Measurements from ENCODE around the gene DUOX2. TPM values are rescaled to one million over a fixed set of nuclear protein-coding genes. Genes with fewer than 3 reads are reported as not detected.

DUOX2 gene
- total and polyA plus RNA-seq, 2 of the 8 experiments (the other 6 are each of a cell fraction or from before 2014, with no cell fraction given) = 0.08 TPM; not detected in 1

DNA sequence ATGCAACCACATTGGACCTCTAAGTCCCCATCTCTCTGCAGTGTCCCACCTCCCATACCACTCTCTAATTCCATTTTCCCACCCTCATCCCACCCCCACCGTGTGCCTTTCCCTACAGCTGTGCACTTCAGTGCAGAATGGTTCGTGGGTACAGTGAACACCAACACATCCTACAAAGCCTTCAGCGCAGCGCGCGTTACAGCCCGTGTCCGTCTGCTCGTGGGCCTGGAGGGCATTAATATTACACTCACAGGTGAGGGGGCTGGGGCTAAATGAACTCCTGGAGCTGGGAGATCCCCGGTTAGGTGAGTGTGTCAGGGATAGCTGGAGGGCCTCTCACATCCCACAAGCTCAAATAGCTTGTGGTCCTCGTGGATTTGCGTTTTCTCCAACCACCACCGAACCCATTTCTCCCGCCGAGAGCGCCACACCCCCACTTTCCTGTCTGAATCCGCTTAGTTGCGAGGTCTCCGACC is 2.1 kb upstream of the DUOX2 start:
- Histone ChIP-seq H3K9ac (replicated peaks in 1 of 4; ENCODE audit: extremely low read depth in 1 of 4, low read depth in 3 of 4, low read length in 3 of 4) (no peak overlapping the region), H2BK12ac (ENCODE audit: low read depth, low read length) (no peak overlapping the region), H4K5ac (ENCODE audit: insufficient read length, low read depth, low read length) (no peak overlapping the region), H3K4me2 (ENCODE audit: insufficient read depth in 1 of 2, low read depth in 2 of 2, low read length in 2 of 2) (peak overlapping the region; percentile 4 to 65), H3K14ac (ENCODE audit: insufficient read length) (no peak overlapping the region), H3K4ac (replicated peaks; ENCODE audit: insufficient read length, low read depth, low read length) (no peak overlapping the region), H2BK120ac (replicated peaks; ENCODE audit: low read depth, low read length) (no peak overlapping the region), H3K79me1 (ENCODE audit: low read depth, low read length) (no peaks in the 10 kb centered on the region), H3K23ac (ENCODE audit: insufficient read length) (no peak overlapping the region), H3K27ac (ENCODE audit: low read depth, low read length) (no peak overlapping the region), H2BK5ac (ENCODE audit: low read depth, low read length) (no peak overlapping the region), H3K18ac (ENCODE audit: extremely low read depth, low read length) (no peak overlapping the region; the same call in 1 of the 2 replicates), H3K4me1 (replicated peaks in 1 of 4; ENCODE audit: control insufficient read depth in 3 of 4, insufficient read depth in 4 of 4, low read length in 3 of 4) (peaks cover 0 to 31% (median 24%) of the 10 kb centered on the region in 4 experiments; a peak in 6 of 7 replicates), H3K56ac (replicated peaks; ENCODE audit: insufficient read length, low read depth, low read length) (no peak overlapping the region), H4K20me1 (replicated peaks in 1 of 2; ENCODE audit: control insufficient read depth in 1 of 2, insufficient read depth in 2 of 2, low read length in 2 of 2) (peaks cover 21 to 44% of the 10 kb centered on the region in 2 experiments), H4K91ac (replicated peaks; ENCODE audit: insufficient read length, low read length) (no peak overlapping the region), H2BK20ac (ENCODE audit: low read length) (no peak overlapping the region), H2AFZ (ENCODE audit: low read length) (no peak overlapping the region), H3K9me3 (ENCODE audit: insufficient read depth in 2 of 2, low read depth in 1 of 2, low read length in 1 of 2) (no peaks in the 10 kb centered on the region; a peak in 1 of 4 replicates), H3K4me3 (ENCODE audit: extremely low read depth in 1 of 4, insufficient read depth in 2 of 4, low read depth in 3 of 4, low read length in 4 of 4) (peak overlapping the region in 1 of 4 experiments; percentile 54; a peak in 2 of 8 replicates), H2BK15ac (ENCODE audit: low read length) (peak overlapping the region; percentile 61; the same call in 1 of the 2 replicates), H3K36me3 (ENCODE audit: control insufficient read depth in 2 of 4, insufficient read depth in 4 of 4, low read length in 3 of 4) (peaks cover 0 to 7% (median 0%) of the 10 kb centered on the region in 4 experiments; a peak in 1 of 8 replicates), H2AK5ac (ENCODE audit: low read depth, low read length) (no peak overlapping the region), H4K8ac (ENCODE audit: extremely low read depth, insufficient read depth, low read length) (peak overlapping the region; percentile 25; the same call in 1 of the 2 replicates), H3K79me2 (ENCODE audit: control insufficient read depth in 1 of 2, insufficient read depth in 2 of 2, low read length in 2 of 2) (no peaks in the 10 kb centered on the region), H3K27me3 (replicated peaks in 1 of 4; ENCODE audit: control insufficient read depth in 3 of 4, extremely low read depth in 1 of 4, insufficient read depth in 3 of 4, low read length in 3 of 4) (peaks cover 68 to 79% (median 71%) of the 10 kb centered on the region in 4 experiments), H3K23me2 (ENCODE audit: low read depth, low read length) (peaks cover 6% of the 10 kb centered on the region; the same call in 1 of the 2 replicates)
- FAIRE-seq = no peak
- ChIA-PET CTCF (ENCODE audit: partially characterized antibody) (interaction anchor here (0.5 to 5.5 kb wide), 8 partner anchors 9 to 71 kb away, joined by 3 to 45 read pairs (median 5); partner anchors contain the start of genes DUOX1 and DUOXA1), POLR2A (ENCODE audit: partially characterized antibody) (interaction anchor here (1.3 to 1.4 kb wide), 2 partner anchors 18 to 49 kb away, joined by 3 to 4 read pairs; no protein-coding TSS in a partner anchor)
- no peak for DNase-seq (ENCODE audit: low read depth in 1 of 2, low spot score in 2 of 2)
- 20% methylated on average over 17 of the region's 19 CpGs; no CpG with 5 or more reads in 1 of the 2 experiments for WGBS, 2 experiments (ENCODE audit: extremely low coverage in 1 of 2, insufficient coverage in 1 of 2, insufficient read length in 1 of 2, insufficient replicate concordance in 2 of 2, low coverage in 1 of 2, low lambda C conversion rate in 2 of 2, missing lambda C conversion rate in 1 of 2)
- TF ChIP-seq, protein P1, sequence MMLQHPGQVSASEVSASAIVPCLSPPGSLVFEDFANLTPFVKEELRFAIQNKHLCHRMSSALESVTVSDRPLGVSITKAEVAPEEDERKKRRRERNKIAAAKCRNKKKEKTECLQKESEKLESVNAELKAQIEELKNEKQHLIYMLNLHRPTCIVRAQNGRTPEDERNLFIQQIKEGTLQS (IDR thresholded peaks at IDR 0.05; ENCODE audit: insufficient read depth, low read depth, low read length) = no peak
- peak; percentile 61 for TF ChIP-seq RNF2 (IDR thresholded peaks at IDR 0.05; ENCODE audit: borderline replicate concordance, low read depth, low read length, missing control alignments, poor library complexity, severe bottlenecking)
